ENCODE measurements around the gene SEC62. TPM values are rescaled to one million over a fixed set of nuclear protein-coding genes. Genes with fewer than 3 reads are reported as not detected.

The SEC62 gene
- total RNA-seq, 1 donor, result 31.5 TPM

DNA sequence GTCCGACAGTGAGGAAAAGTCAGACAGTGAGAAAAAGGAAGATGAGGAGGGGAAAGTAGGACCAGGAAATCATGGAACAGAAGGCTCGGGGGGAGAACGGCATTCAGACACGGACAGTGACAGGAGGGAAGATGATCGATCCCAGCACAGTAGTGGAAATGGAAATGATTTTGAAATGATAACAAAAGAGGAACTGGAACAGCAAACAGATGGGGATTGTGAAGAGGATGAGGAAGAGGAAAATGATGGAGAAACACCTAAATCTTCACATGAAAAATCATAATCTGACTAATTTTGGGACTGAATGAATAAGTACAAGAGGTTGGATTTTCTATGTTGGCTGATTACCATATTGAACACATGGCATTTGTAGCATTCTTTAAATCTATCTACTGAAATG lies 26.2 kb downstream of the SEC62 start:
- no peak overlapping the region for H2AFZ ChIP-seq (ENCODE audit: low read length)
- H3K4me1 ChIP-seq (ENCODE audit: insufficient read depth, low read length), result no peaks in the 10 kb centered on the region
- TF ChIP-seq, protein P1, sequence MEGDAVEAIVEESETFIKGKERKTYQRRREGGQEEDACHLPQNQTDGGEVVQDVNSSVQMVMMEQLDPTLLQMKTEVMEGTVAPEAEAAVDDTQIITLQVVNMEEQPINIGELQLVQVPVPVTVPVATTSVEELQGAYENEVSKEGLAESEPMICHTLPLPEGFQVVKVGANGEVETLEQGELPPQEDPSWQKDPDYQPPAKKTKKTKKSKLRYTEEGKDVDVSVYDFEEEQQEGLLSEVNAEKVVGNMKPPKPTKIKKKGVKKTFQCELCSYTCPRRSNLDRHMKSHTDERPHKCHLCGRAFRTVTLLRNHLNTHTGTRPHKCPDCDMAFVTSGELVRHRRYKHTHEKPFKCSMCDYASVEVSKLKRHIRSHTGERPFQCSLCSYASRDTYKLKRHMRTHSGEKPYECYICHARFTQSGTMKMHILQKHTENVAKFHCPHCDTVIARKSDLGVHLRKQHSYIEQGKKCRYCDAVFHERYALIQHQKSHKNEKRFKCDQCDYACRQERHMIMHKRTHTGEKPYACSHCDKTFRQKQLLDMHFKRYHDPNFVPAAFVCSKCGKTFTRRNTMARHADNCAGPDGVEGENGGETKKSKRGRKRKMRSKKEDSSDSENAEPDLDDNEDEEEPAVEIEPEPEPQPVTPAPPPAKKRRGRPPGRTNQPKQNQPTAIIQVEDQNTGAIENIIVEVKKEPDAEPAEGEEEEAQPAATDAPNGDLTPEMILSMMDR (IDR thresholded peaks at IDR 0.05; ENCODE audit: extremely low read depth, low read depth, low read length), result no peak
- no peaks in the 10 kb centered on the region for H3K9me3 ChIP-seq (ENCODE audit: low read depth, low read length)
- H3K27ac ChIP-seq (ENCODE audit: low read depth, low read length), result no peak overlapping the region
- H3K4me3 ChIP-seq (ENCODE audit: insufficient read depth, low read length), result no peak overlapping the region
- no peak overlapping the region for H3K4me2 ChIP-seq (ENCODE audit: insufficient read depth, low read length)
- peaks cover 58% of the 10 kb centered on the region for H3K36me3 ChIP-seq (ENCODE audit: insufficient read depth, low read length)
- H4K20me1 ChIP-seq (ENCODE audit: insufficient read depth, low read length), result no peaks in the 10 kb centered on the region
- no peaks in the 10 kb centered on the region for H3K27me3 ChIP-seq (ENCODE audit: insufficient read depth, low read length)
- no peaks in the 10 kb centered on the region for H3K79me2 ChIP-seq (ENCODE audit: insufficient read depth, low read length)
- no peak for DNase-seq (ENCODE audit: insufficient read length, low spot score, missing footprints)

DNA sequence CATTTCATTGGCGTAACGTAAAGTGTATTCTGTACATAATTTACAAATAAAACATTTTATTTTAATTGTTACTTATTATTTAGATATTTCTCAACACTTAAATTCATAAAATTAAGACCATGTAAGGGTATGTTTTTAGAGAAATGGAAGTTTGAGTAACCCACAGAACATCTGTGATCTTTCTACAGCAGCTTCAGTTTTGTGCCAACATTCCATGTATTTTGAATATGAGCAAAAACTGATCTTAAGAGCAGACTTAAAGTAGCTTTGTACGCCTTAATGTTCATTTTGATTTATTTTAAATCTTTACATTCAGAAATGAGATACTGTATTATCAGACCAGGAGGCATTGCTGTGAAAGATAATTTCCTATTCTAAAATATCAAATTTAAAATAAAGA lies 27.2 kb downstream of the SEC62 start:
- H3K9me3 ChIP-seq (ENCODE audit: low read depth, low read length), result no peaks in the 10 kb centered on the region
- peaks cover 49% of the 10 kb centered on the region for H3K36me3 ChIP-seq (ENCODE audit: insufficient read depth, low read length)
- H3K27me3 ChIP-seq (ENCODE audit: insufficient read depth, low read length), result no peaks in the 10 kb centered on the region
- H3K4me2 ChIP-seq (ENCODE audit: insufficient read depth, low read length), result no peak overlapping the region
- H2AFZ ChIP-seq (ENCODE audit: low read length), result no peak overlapping the region
- TF ChIP-seq, protein P1 (IDR thresholded peaks at IDR 0.05; ENCODE audit: extremely low read depth, low read depth, low read length), result no peak
- H3K4me3 ChIP-seq (ENCODE audit: insufficient read depth, low read length), result no peak overlapping the region
- no peaks in the 10 kb centered on the region for H3K79me2 ChIP-seq (ENCODE audit: insufficient read depth, low read length)
- no peaks in the 10 kb centered on the region for H4K20me1 ChIP-seq (ENCODE audit: insufficient read depth, low read length)
- no peaks in the 10 kb centered on the region for H3K4me1 ChIP-seq (ENCODE audit: insufficient read depth, low read length)
- no peak overlapping the region for H3K27ac ChIP-seq (ENCODE audit: low read depth, low read length)
- DNase-seq (ENCODE audit: insufficient read length, low spot score, missing footprints), result no peak

DNA sequence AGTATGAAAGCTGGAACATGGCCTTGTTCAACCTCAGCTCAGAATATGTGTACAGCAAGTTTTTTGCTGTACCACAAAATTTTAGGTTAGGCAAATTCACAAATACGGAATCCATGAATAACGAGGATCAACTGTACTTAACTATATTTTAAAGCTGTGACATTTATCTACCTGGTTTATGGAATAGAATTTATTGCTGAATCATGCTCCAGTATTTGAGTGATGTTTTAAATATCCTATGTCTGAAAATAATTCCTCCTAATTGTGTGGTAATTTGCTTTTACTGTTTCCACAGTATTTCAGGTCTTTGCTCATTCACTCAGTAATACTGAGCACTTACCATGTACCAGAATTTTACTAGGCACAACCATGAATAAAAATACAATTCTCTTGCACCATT lies 29.5 kb downstream of the SEC62 start:
- Histone ChIP-seq H3K27ac (ENCODE audit: low read depth, low read length) (no peak overlapping the region), H3K4me3 (ENCODE audit: insufficient read depth, low read length) (no peak overlapping the region), H4K20me1 (ENCODE audit: insufficient read depth, low read length) (no peaks in the 10 kb centered on the region), H3K36me3 (ENCODE audit: insufficient read depth, low read length) (peaks cover 34% of the 10 kb centered on the region), H3K79me2 (ENCODE audit: insufficient read depth, low read length) (no peaks in the 10 kb centered on the region), H3K27me3 (ENCODE audit: insufficient read depth, low read length) (no peaks in the 10 kb centered on the region), H2AFZ (ENCODE audit: low read length) (no peak overlapping the region), H3K4me1 (ENCODE audit: insufficient read depth, low read length) (peaks cover 7% of the 10 kb centered on the region), H3K4me2 (ENCODE audit: insufficient read depth, low read length) (no peak overlapping the region), H3K9me3 (ENCODE audit: low read depth, low read length) (no peaks in the 10 kb centered on the region)
- DNase-seq (ENCODE audit: insufficient read length, low spot score, missing footprints), result no peak
- TF ChIP-seq, protein P1 (IDR thresholded peaks at IDR 0.05; ENCODE audit: extremely low read depth, low read depth, low read length), result no peak

DNA sequence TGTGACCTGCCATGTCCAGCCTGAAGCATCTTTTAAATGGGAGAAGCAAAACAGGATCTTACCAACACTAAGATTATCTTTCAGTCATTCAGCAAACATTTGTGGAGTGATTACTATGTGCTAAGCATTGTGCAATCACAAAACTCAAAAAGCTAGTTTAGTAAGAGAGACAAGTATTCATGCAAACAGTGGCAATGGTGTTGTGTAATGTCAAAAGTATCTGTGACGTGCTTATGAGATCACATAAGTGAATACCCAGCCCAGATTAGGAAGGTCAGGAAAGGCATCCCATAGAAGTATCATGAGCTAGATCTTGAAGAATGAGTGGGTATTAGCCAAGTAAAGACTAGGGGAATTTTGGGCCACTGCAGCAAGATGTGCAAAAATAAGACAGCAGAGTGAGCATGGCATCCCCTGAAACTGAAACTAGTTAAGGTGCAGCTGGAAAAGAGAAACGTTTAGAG lies 32.1 kb downstream of the SEC62 start:
- H3K27ac ChIP-seq (ENCODE audit: low read depth, low read length), result peak overlapping the region; percentile 58
- peaks cover 7% of the 10 kb centered on the region for H3K4me1 ChIP-seq (ENCODE audit: insufficient read depth, low read length)
- no peaks in the 10 kb centered on the region for H3K79me2 ChIP-seq (ENCODE audit: insufficient read depth, low read length)
- DNase-seq (ENCODE audit: insufficient read length, low spot score, missing footprints), result peak; percentile 58
- H3K9me3 ChIP-seq (ENCODE audit: low read depth, low read length), result no peaks in the 10 kb centered on the region
- peak overlapping the region; percentile 3 for H3K4me2 ChIP-seq (ENCODE audit: insufficient read depth, low read length)
- no peaks in the 10 kb centered on the region for H3K27me3 ChIP-seq (ENCODE audit: insufficient read depth, low read length)
- H3K4me3 ChIP-seq (ENCODE audit: insufficient read depth, low read length), result no peak overlapping the region
- TF ChIP-seq, protein P1 (IDR thresholded peaks at IDR 0.05; ENCODE audit: extremely low read depth, low read depth, low read length), result no peak
- no peaks in the 10 kb centered on the region for H4K20me1 ChIP-seq (ENCODE audit: insufficient read depth, low read length)
- no peak overlapping the region for H2AFZ ChIP-seq (ENCODE audit: low read length)
- H3K36me3 ChIP-seq (ENCODE audit: insufficient read depth, low read length), result peaks cover 16% of the 10 kb centered on the region

All from osteoblast (primary cell).